HEK293T (cell line): ENCODE data around the gene ZNF750.

Experiments used
- CTCF ChIA-PET: fragments of 350-600 bp; formaldehyde crosslinking; extraction: SDS; loops from one replicate; lab custom pipeline; 2021; ENCODE audit warnings: antibody characterized with exemption, inconsistent platforms; lab: Yijun Ruan, JAX
- POLR2A ChIA-PET: fragments of 350-600 bp; formaldehyde crosslinking; extraction: SDS; loops from one replicate; lab custom pipeline; 2020; ENCODE audit warnings: antibody characterized with exemption, inconsistent platforms; lab: Yijun Ruan, JAX
- DNase-seq: peaks from one replicate; pipeline ENCODE4 v3.0.0; 2012; ENCODE audit warnings: mixed read lengths; ENCODE audit errors: extremely low spot score
- ARNT ChIP-seq: fragments of 450-650 bp; IDR thresholded peaks from 2 replicates; pipeline ENCODE4 v1.6.1; 2017; ENCODE audit warnings: mild to moderate bottlenecking
- BHLHE40 ChIP-seq: fragments of 450-650 bp; IDR thresholded peaks from 2 replicates; pipeline ENCODE4 v1.6.1; 2016; ENCODE audit warnings: mild to moderate bottlenecking, moderate library complexity, borderline replicate concordance
- CTBP1 ChIP-seq: fragments of 450-650 bp; IDR thresholded peaks from 2 replicates; pipeline ENCODE4 v1.6.1; 2016; ENCODE audit warnings: borderline replicate concordance
- ELF4 ChIP-seq: fragments of 450-650 bp; IDR thresholded peaks from 2 replicates; pipeline ENCODE4 v1.6.1; 2017; ENCODE audit warnings: antibody characterized with exemption
- FOXA1 ChIP-seq: fragments of 450-650 bp; IDR thresholded peaks from 2 replicates; pipeline ENCODE4 v1.6.1; 2016; ENCODE audit warnings: mild to moderate bottlenecking
- FOXK2 ChIP-seq: fragments of 450-650 bp; IDR thresholded peaks from 2 replicates; pipeline ENCODE4 v1.6.1; 2016; ENCODE audit warnings: mild to moderate bottlenecking
- FOXM1 ChIP-seq: fragments of 450-650 bp; IDR thresholded peaks from 2 replicates; pipeline ENCODE4 v1.6.1; 2017; ENCODE audit warnings: mild to moderate bottlenecking, borderline replicate concordance
- HDGF ChIP-seq: fragments of 450-650 bp; IDR thresholded peaks from 2 replicates; pipeline ENCODE4 v1.6.1; 2017; ENCODE audit warnings: antibody characterized with exemption, borderline replicate concordance
- L3MBTL2 ChIP-seq: fragments of 450-650 bp; conservative IDR thresholded peaks from 2 replicates; pipeline ENCODE4 v1.6.1; 2016; ENCODE audit warnings: mild to moderate bottlenecking
- LEF1 ChIP-seq: fragments of 450-650 bp; IDR thresholded peaks from 2 replicates; pipeline ENCODE4 v1.6.1; 2017; ENCODE audit warnings: mild to moderate bottlenecking, borderline replicate concordance
- NFRKB ChIP-seq: fragments of 450-650 bp; IDR thresholded peaks from 2 replicates; pipeline ENCODE4 v1.6.1; 2016; ENCODE audit warnings: mild to moderate bottlenecking, moderate library complexity
- SP1 ChIP-seq: fragments of 450-650 bp; IDR thresholded peaks from 2 replicates; pipeline ENCODE4 v1.6.1; 2017
- SUZ12 ChIP-seq: fragments of 450-650 bp; IDR thresholded peaks from 2 replicates; pipeline ENCODE4 v1.6.1; 2016; ENCODE audit warnings: mild to moderate bottlenecking
- TARDBP ChIP-seq: fragments of 450-650 bp; IDR thresholded peaks from 2 replicates; pipeline ENCODE4 v1.6.1; 2016
- ZNF384 ChIP-seq: fragments of 450-650 bp; IDR thresholded peaks from 2 replicates; pipeline ENCODE4 v1.6.1; 2016
- TF ChIP-seq, protein P1 (sequence below): fragments of 450-650 bp; IDR thresholded peaks from 2 replicates; pipeline ENCODE4 v1.6.1; 2016

ZNF750 gene

GRCh38 chr17:82806645-82807044, 33.2 kb downstream of the ZNF750 start:
- TF ChIP-seq BHLHE40 (no peak), SUZ12 (no peak), TARDBP (no peak), FOXM1 (no peak), NFRKB (no peak), ARNT (no peak), FOXA1 (no peak), ELF4 (no peak), CTBP1 (no peak), FOXK2 (no peak), SP1 (no peak), L3MBTL2 (no peak), ZNF384 (no peak), HDGF (no peak)
- TF ChIP-seq, protein P1, sequence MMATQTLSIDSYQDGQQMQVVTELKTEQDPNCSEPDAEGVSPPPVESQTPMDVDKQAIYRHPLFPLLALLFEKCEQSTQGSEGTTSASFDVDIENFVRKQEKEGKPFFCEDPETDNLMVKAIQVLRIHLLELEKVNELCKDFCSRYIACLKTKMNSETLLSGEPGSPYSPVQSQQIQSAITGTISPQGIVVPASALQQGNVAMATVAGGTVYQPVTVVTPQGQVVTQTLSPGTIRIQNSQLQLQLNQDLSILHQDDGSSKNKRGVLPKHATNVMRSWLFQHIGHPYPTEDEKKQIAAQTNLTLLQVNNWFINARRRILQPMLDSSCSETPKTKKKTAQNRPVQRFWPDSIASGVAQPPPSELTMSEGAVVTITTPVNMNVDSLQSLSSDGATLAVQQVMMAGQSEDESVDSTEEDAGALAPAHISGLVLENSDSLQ: no peak
- ChIA-PET POLR2A (no interaction called here), CTCF (no interaction called here)
- DNase-seq: no peak

- DNase-seq: no peak
- TF ChIP-seq SUZ12 (no peak), FOXK2 (no peak), FOXM1 (no peak), FOXA1 (no peak), NFRKB (no peak), ELF4 (no peak), TARDBP (no peak)
- ChIA-PET POLR2A (interaction anchor here (1.8 kb wide), 1 partner anchor 12 kb away, joined by 5 read pairs; no protein-coding TSS in a partner anchor), CTCF (interaction anchor here (0.6 kb wide), 1 partner anchor 29 kb away, joined by 3 read pairs; no protein-coding TSS in a partner anchor)
Observed at GRCh38 chr17:82805823-82806222, 34.0 kb downstream of the ZNF750 start.

DNA sequence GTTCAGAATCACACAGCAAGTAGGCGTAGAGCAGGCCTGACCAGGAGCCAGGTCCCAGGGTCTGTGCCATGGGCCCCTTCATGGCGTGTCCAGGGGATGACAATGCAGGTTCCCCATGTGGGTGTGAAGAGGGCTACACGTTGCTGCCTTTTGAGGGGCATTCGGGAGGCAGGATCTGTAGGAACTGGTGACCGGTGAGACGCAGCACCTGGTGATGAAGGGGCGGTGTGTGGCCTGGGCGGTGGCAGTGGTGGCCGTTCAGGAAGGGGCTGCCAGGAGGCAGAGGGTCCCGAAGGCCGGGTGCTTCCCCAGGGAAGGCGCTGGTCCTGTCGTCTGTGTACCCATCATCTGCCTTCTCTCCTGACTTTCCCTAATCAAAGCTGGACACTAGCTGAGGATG, 34.6 kb downstream of the ZNF750 start:
- TF ChIP-seq CTBP1 (no peak), SP1 (no peak), LEF1 (no peak), SUZ12 (no peak), NFRKB (no peak), ZNF384 (no peak), ELF4 (no peak), ARNT (no peak), HDGF (no peak), FOXA1 (no peak), FOXM1 (no peak), L3MBTL2 (no peak), FOXK2 (no peak), TARDBP (no peak), BHLHE40 (no peak)
- TF ChIP-seq, protein P1: no peak
- no peak for DNase-seq
- ChIA-PET POLR2A (interaction anchor here (1.8 kb wide), 1 partner anchor 13 kb away, joined by 5 read pairs; no protein-coding TSS in a partner anchor), CTCF (interaction anchor here (0.6 kb wide), 1 partner anchor 29 kb away, joined by 3 read pairs; no protein-coding TSS in a partner anchor)

GRCh38 chr17:82804442-82805191, 35.2 kb downstream of the ZNF750 start:
- POLR2A ChIA-PET: interaction anchor here (1.8 kb wide), 1 partner anchor 13 kb away, joined by 5 read pairs; no protein-coding TSS in a partner anchor
- no peak for TF ChIP-seq ELF4
- no peak for TF ChIP-seq BHLHE40
- TF ChIP-seq LEF1: no peak
- TF ChIP-seq FOXM1: no peak
- TF ChIP-seq NFRKB: no peak
- no peak for TF ChIP-seq L3MBTL2
- TF ChIP-seq, protein P1: no peak
- no peak for TF ChIP-seq ZNF384
- CTCF ChIA-PET: no interaction called here
- no peak for DNase-seq

- ChIA-PET CTCF (no interaction called here), POLR2A (interaction anchor here (1.0 kb wide), 1 partner anchor 146 kb away, joined by 3 read pairs; no protein-coding TSS in a partner anchor)
- TF ChIP-seq ARNT (no peak), ELF4 (no peak)
- no peak for DNase-seq
Observed at GRCh38 chr17:82803606-82804005, 36.2 kb downstream of the ZNF750 start.

DNA sequence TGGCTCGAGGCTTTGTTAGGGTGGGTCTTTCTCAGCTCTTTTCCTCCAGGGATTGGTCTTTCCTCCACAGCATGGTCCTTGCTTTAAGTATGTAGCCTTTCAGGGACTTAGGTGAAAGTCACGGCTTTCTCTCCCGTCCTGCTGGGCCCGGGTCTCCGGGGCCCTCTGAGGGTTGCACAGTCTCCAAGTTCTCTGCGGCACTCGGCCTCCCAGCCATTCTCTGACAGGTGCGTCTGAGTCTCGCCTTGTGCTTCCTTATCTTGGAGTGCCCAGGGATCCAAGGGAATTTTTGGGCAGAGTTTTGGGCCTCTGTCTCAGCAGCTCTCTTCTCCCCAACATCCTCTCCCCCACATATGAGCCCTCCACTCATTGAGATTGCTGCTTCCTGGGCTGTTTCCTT, 36.6 kb downstream of the ZNF750 start:
- no peak for DNase-seq
- CTCF ChIA-PET: no interaction called here
- no peak for TF ChIP-seq CTBP1
- TF ChIP-seq NFRKB: no peak
- no peak for TF ChIP-seq L3MBTL2
- no peak for TF ChIP-seq FOXM1
- no peak for TF ChIP-seq SP1
- TF ChIP-seq, protein P1: no peak
- TF ChIP-seq LEF1: no peak
- no peak for TF ChIP-seq SUZ12
- no peak for TF ChIP-seq ELF4
- TF ChIP-seq HDGF: no peak
- no peak for TF ChIP-seq FOXA1
- TF ChIP-seq TARDBP: no peak
- TF ChIP-seq FOXK2: no peak
- TF ChIP-seq BHLHE40: no peak
- no peak for TF ChIP-seq ARNT
- no peak for TF ChIP-seq ZNF384
- POLR2A ChIA-PET: interaction anchor here (1.0 kb wide), 1 partner anchor 145 kb away, joined by 3 read pairs; no protein-coding TSS in a partner anchor
